GM12878 (cell line): ENCODE results near the gene SNED1. TPM values are rescaled to one million over a fixed set of nuclear protein-coding genes. Genes with fewer than 3 reads are reported as not detected.

ENCODE experiments used
- CEBPB ChIP-seq, 2 experiments: fragments of 150-350 bp in 1 of 2; IDR thresholded peaks; 2 replicates each; pipeline ENCODE4 v1.6.1; 2012 to 2014; ENCODE audit warnings: low read depth in 2 of 2, low read length in 2 of 2, borderline replicate concordance in 1 of 2, inconsistent platforms in 1 of 2
- EED ChIP-seq: sonication (generic); IDR thresholded peaks from 2 replicates; pipeline ENCODE4 v1.6.1; 2016; ENCODE audit warnings: antibody characterized with exemption, low read depth
- HDAC2 ChIP-seq: fragments of 200-600 bp; sonication (generic); IDR thresholded peaks from 2 replicates; pipeline ENCODE4 v1.6.1; 2017
- NRF1 ChIP-seq: conservative IDR thresholded peaks from 2 replicates; pipeline ENCODE4 v1.6.1; 2011; ENCODE audit warnings: mild to moderate bottlenecking, low read depth, low read length, improper control_type of control experiment
- RB1 ChIP-seq: fragments of 450-650 bp; formaldehyde crosslinking; IDR thresholded peaks from 2 replicates; pipeline ENCODE4 v1.6.1; 2017; ENCODE audit warnings: mild to moderate bottlenecking, borderline replicate concordance
- WRNIP1 ChIP-seq: IDR thresholded peaks from 2 replicates; pipeline ENCODE4 v1.6.1; 2011; ENCODE audit warnings: low read depth, low read length, improper control_type of control experiment, borderline replicate concordance
- ZNF24 ChIP-seq: fragments of 450-650 bp; IDR thresholded peaks from 2 replicates; pipeline ENCODE4 v1.6.1; 2017; ENCODE audit warnings: antibody characterized with exemption, mild to moderate bottlenecking
- polyA plus RNA-seq, 11 experiments: library from polyadenylated mRNA; depleted of rRNA in 4 of 11; unstranded in 6 of 11; stranded (reverse) in 5 of 11; fragments of >200 nt; fragmentation: Nextera tagmentation in 4 of 11; fragmentation: Illumina TruSeq in 1 of 11; extraction: Ambion mirVana in 4 of 11; extraction: Trizol in 1 of 11; gene quantifications; 1 replicate in 1 of 11; 2 replicates in 10 of 11; pipeline versions ENCODE4 v1.2.1 to v1.2.3, GENCODE V29; 2011 to 2016; ENCODE audit warnings: inconsistent platforms in 2 of 11, missing spikeins in 2 of 11, low read depth in 1 of 11
- small RNA-seq: library from RNA; depleted of rRNA; stranded (forward); fragments of <200 nt; gene quantifications from one replicate; pipeline ENCODE3, GENCODE V24; 2014
- total RNA-seq, 4 experiments: library from RNA; depleted of rRNA in 3 of 4; stranded (reverse); fragments of >200 nt in 3 of 4; fragmentation: Illumina TruSeq in 1 of 4; extraction: Trizol in 1 of 4; gene quantifications; 2 replicates each; pipeline versions ENCODE4 v1.2.1 to v1.2.3, GENCODE V29; 2013 to 2021
- TF ChIP-seq, protein P1 (sequence below): fragments of 150-350 bp; IDR thresholded peaks from 2 replicates; pipeline ENCODE4 v1.6.1; 2016; ENCODE audit warnings: low read depth, low read length

The SNED1 gene
- total and polyA plus RNA-seq, 10 of the 15 experiments (the other 5 are each of a cell fraction or from before 2014, with no cell fraction given) = 0.05 to 8.4 (median 3.0) TPM

DNA sequence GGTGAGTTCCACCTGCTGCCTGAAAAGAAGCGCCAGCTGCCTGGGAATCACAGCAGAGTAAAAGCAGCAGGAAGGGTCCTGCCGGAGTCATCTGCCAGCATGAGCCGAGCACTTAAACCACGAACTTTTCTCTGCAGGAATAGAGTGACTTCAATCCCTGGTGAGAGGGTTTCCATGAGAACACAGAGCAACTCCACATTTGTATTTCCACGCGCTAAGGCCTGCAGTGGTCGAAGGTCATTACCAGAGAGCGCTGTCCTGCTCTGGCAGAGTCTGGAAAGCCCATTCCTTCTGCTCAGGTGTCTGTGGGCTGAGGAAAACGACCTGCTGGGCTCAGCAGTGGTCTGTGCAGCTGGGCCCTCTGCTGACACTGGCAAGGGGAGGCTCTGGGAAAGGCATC is 144.2 kb downstream of the SNED1 start (continued):
- TF ChIP-seq, protein P1, sequence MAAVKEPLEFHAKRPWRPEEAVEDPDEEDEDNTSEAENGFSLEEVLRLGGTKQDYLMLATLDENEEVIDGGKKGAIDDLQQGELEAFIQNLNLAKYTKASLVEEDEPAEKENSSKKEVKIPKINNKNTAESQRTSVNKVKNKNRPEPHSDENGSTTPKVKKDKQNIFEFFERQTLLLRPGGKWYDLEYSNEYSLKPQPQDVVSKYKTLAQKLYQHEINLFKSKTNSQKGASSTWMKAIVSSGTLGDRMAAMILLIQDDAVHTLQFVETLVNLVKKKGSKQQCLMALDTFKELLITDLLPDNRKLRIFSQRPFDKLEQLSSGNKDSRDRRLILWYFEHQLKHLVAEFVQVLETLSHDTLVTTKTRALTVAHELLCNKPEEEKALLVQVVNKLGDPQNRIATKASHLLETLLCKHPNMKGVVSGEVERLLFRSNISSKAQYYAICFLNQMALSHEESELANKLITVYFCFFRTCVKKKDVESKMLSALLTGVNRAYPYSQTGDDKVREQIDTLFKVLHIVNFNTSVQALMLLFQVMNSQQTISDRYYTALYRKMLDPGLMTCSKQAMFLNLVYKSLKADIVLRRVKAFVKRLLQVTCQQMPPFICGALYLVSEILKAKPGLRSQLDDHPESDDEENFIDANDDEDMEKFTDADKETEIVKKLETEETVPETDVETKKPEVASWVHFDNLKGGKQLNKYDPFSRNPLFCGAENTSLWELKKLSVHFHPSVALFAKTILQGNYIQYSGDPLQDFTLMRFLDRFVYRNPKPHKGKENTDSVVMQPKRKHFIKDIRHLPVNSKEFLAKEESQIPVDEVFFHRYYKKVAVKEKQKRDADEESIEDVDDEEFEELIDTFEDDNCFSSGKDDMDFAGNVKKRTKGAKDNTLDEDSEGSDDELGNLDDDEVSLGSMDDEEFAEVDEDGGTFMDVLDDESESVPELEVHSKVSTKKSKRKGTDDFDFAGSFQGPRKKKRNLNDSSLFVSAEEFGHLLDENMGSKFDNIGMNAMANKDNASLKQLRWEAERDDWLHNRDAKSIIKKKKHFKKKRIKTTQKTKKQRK = no peak
- no peak for TF ChIP-seq HDAC2
- no peak for TF ChIP-seq CEBPB (IDR thresholded peaks at IDR 0.05; ENCODE audit: borderline replicate concordance in 1 of 2, low read depth in 2 of 2, low read length in 2 of 2)
- no peak for TF ChIP-seq EED
- no peak for TF ChIP-seq WRNIP1
- TF ChIP-seq RB1 = no peak
- TF ChIP-seq NRF1 = no peak
- no peak for TF ChIP-seq ZNF24

Small RNA genes within 50 kb of the gene (small RNA-seq; reads per million reads assigned to genes)
- gene AC005237.2 = not detected

Other genes starting within 250 kb of the SNED1 start
Only the 7 nearest of the 8 such genes appear.
- 0.06 TPM in 1 of 2 replicates, not detected in the other for gene KIF1A, start 178.4 kb upstream of the SNED1 start, total RNA-seq (2014; rRNA removed)
- not detected in 2 replicates for gene KIF1A, start 178.4 kb upstream of the SNED1 start, total RNA-seq (2014; rRNA removed; fragmentation: Illumina TruSeq; extraction: Trizol)
- gene KIF1A, start 178.4 kb upstream of the SNED1 start, total RNA-seq (2021) = 0.51 and 0.95 TPM in 2 replicates
- gene KIF1A, start 178.4 kb upstream of the SNED1 start, polyA plus RNA-seq (2011; rRNA removed) = not detected in 2 replicates
- not detected in 2 replicates for gene KIF1A, start 178.4 kb upstream of the SNED1 start, polyA plus RNA-seq (2014; fragmentation: Illumina TruSeq; extraction: Trizol)
- gene KIF1A, start 178.4 kb upstream of the SNED1 start, polyA plus RNA-seq (2014; fragmentation: Nextera tagmentation; extraction: Ambion mirVana) = not detected
- gene KIF1A, start 178.4 kb upstream of the SNED1 start, polyA plus RNA-seq (2014; rRNA removed) = 0.04 TPM in 1 of 2 replicates, not detected in the other
- under 1 TPM; 0.04 to 0.18 TPM for gene KIF1A, start 178.4 kb upstream of the SNED1 start, polyA plus RNA-seq (2016; fragmentation: Nextera tagmentation; extraction: Ambion mirVana)
- gene AGXT, start 129.8 kb upstream of the SNED1 start, total RNA-seq (2014; rRNA removed) = not detected in 2 replicates
- not detected in 2 replicates for gene AGXT, start 129.8 kb upstream of the SNED1 start, total RNA-seq (2014; rRNA removed; fragmentation: Illumina TruSeq; extraction: Trizol)
- gene AGXT, start 129.8 kb upstream of the SNED1 start, total RNA-seq (2021) = 0.18 and 0.19 TPM in 2 replicates
- gene AGXT, start 129.8 kb upstream of the SNED1 start, polyA plus RNA-seq (2011; rRNA removed) = not detected in 2 replicates
- not detected in 2 replicates for gene AGXT, start 129.8 kb upstream of the SNED1 start, polyA plus RNA-seq (2014; fragmentation: Illumina TruSeq; extraction: Trizol)
- gene AGXT, start 129.8 kb upstream of the SNED1 start, polyA plus RNA-seq (2014; fragmentation: Nextera tagmentation; extraction: Ambion mirVana) = not detected
- gene AGXT, start 129.8 kb upstream of the SNED1 start, polyA plus RNA-seq (2014; rRNA removed) = not detected in 2 replicates
- not detected for gene AGXT, start 129.8 kb upstream of the SNED1 start, polyA plus RNA-seq (2016; fragmentation: Nextera tagmentation; extraction: Ambion mirVana)
- gene MAB21L4, start 102.5 kb upstream of the SNED1 start, total RNA-seq (2014; rRNA removed) = not detected in 2 replicates
- gene MAB21L4, start 102.5 kb upstream of the SNED1 start, total RNA-seq (2014; rRNA removed; fragmentation: Illumina TruSeq; extraction: Trizol) = not detected in 2 replicates
- gene MAB21L4, start 102.5 kb upstream of the SNED1 start, total RNA-seq (2021) = not detected in 2 replicates
- gene MAB21L4, start 102.5 kb upstream of the SNED1 start, polyA plus RNA-seq (2011; rRNA removed) = 0.03 TPM in 1 of 2 replicates, not detected in the other
- gene MAB21L4, start 102.5 kb upstream of the SNED1 start, polyA plus RNA-seq (2014; fragmentation: Illumina TruSeq; extraction: Trizol) = not detected in 2 replicates
- not detected for gene MAB21L4, start 102.5 kb upstream of the SNED1 start, polyA plus RNA-seq (2014; fragmentation: Nextera tagmentation; extraction: Ambion mirVana)
- gene MAB21L4, start 102.5 kb upstream of the SNED1 start, polyA plus RNA-seq (2014; rRNA removed) = not detected in 2 replicates
- not detected for gene MAB21L4, start 102.5 kb upstream of the SNED1 start, polyA plus RNA-seq (2016; fragmentation: Nextera tagmentation; extraction: Ambion mirVana)
- gene CROCC2, start 92.3 kb upstream of the SNED1 start, total RNA-seq (2014; rRNA removed) = not detected in 2 replicates
- not detected in 2 replicates for gene CROCC2, start 92.3 kb upstream of the SNED1 start, total RNA-seq (2014; rRNA removed; fragmentation: Illumina TruSeq; extraction: Trizol)
- gene CROCC2, start 92.3 kb upstream of the SNED1 start, total RNA-seq (2021) = not detected in 2 replicates
- not detected in 2 replicates for gene CROCC2, start 92.3 kb upstream of the SNED1 start, polyA plus RNA-seq (2011; rRNA removed)
- not detected in 2 replicates for gene CROCC2, start 92.3 kb upstream of the SNED1 start, polyA plus RNA-seq (2014; fragmentation: Illumina TruSeq; extraction: Trizol)
- gene CROCC2, start 92.3 kb upstream of the SNED1 start, polyA plus RNA-seq (2014; fragmentation: Nextera tagmentation; extraction: Ambion mirVana) = not detected
- not detected in 2 replicates for gene CROCC2, start 92.3 kb upstream of the SNED1 start, polyA plus RNA-seq (2014; rRNA removed)
- gene CROCC2, start 92.3 kb upstream of the SNED1 start, polyA plus RNA-seq (2016; fragmentation: Nextera tagmentation; extraction: Ambion mirVana) = not detected
- 35.5 and 37.5 TPM in 2 replicates for gene MTERF4, start 103.7 kb downstream of the SNED1 start, total RNA-seq (2014; rRNA removed)
- 52.0 and 56.3 TPM in 2 replicates for gene MTERF4, start 103.7 kb downstream of the SNED1 start, total RNA-seq (2014; rRNA removed; fragmentation: Illumina TruSeq; extraction: Trizol)
- gene MTERF4, start 103.7 kb downstream of the SNED1 start, total RNA-seq (2021) = 35.2 and 38.7 TPM in 2 replicates
- gene MTERF4, start 103.7 kb downstream of the SNED1 start, polyA plus RNA-seq (2011; rRNA removed) = 63.6 and 66.4 TPM in 2 replicates
- gene MTERF4, start 103.7 kb downstream of the SNED1 start, polyA plus RNA-seq (2014; fragmentation: Illumina TruSeq; extraction: Trizol) = 69.1 and 85.4 TPM in 2 replicates
- 10 to 100 TPM; 36.7 to 45.0 TPM for gene MTERF4, start 103.7 kb downstream of the SNED1 start, polyA plus RNA-seq (2014; fragmentation: Nextera tagmentation; extraction: Ambion mirVana)
- gene MTERF4, start 103.7 kb downstream of the SNED1 start, polyA plus RNA-seq (2014; rRNA removed) = 66.8 and 68.2 TPM in 2 replicates
- gene MTERF4, start 103.7 kb downstream of the SNED1 start, polyA plus RNA-seq (2016; fragmentation: Nextera tagmentation; extraction: Ambion mirVana) = 10 to 100 TPM; 44.7 to 46.0 TPM
- 32.6 and 35.2 TPM in 2 replicates for gene PASK, start 150.9 kb downstream of the SNED1 start, total RNA-seq (2014; rRNA removed)
- gene PASK, start 150.9 kb downstream of the SNED1 start, total RNA-seq (2014; rRNA removed; fragmentation: Illumina TruSeq; extraction: Trizol) = 21.7 and 21.8 TPM in 2 replicates
- gene PASK, start 150.9 kb downstream of the SNED1 start, total RNA-seq (2021) = 49.6 and 54.9 TPM in 2 replicates
- gene PASK, start 150.9 kb downstream of the SNED1 start, polyA plus RNA-seq (2011; rRNA removed) = 59.4 and 62.2 TPM in 2 replicates
- gene PASK, start 150.9 kb downstream of the SNED1 start, polyA plus RNA-seq (2014; fragmentation: Illumina TruSeq; extraction: Trizol) = 24.3 and 29.5 TPM in 2 replicates
- 10 to 100 TPM in 1 of 2 experiments, 1 to 10 TPM in 1; 9.6 to 10.8 TPM for gene PASK, start 150.9 kb downstream of the SNED1 start, polyA plus RNA-seq (2014; fragmentation: Nextera tagmentation; extraction: Ambion mirVana)
- gene PASK, start 150.9 kb downstream of the SNED1 start, polyA plus RNA-seq (2014; rRNA removed) = 36.7 and 42.0 TPM in 2 replicates
- 10 to 100 TPM; 25.0 to 27.6 TPM for gene PASK, start 150.9 kb downstream of the SNED1 start, polyA plus RNA-seq (2016; fragmentation: Nextera tagmentation; extraction: Ambion mirVana)
- 78.5 and 88.0 TPM in 2 replicates for gene PPP1R7, start 151.8 kb downstream of the SNED1 start, total RNA-seq (2014; rRNA removed)
- 85.7 and 87.8 TPM in 2 replicates for gene PPP1R7, start 151.8 kb downstream of the SNED1 start, total RNA-seq (2014; rRNA removed; fragmentation: Illumina TruSeq; extraction: Trizol)
- 76.9 and 84.3 TPM in 2 replicates for gene PPP1R7, start 151.8 kb downstream of the SNED1 start, total RNA-seq (2021)
- gene PPP1R7, start 151.8 kb downstream of the SNED1 start, polyA plus RNA-seq (2011; rRNA removed) = 123 and 157 TPM in 2 replicates
- gene PPP1R7, start 151.8 kb downstream of the SNED1 start, polyA plus RNA-seq (2014; fragmentation: Illumina TruSeq; extraction: Trizol) = 146 and 167 TPM in 2 replicates
- gene PPP1R7, start 151.8 kb downstream of the SNED1 start, polyA plus RNA-seq (2014; fragmentation: Nextera tagmentation; extraction: Ambion mirVana) = 10 to 100 TPM; 81.4 to 82.8 TPM
- 91.5 and 99.6 TPM in 2 replicates for gene PPP1R7, start 151.8 kb downstream of the SNED1 start, polyA plus RNA-seq (2014; rRNA removed)
- 100 to 1,000 TPM; 169 to 174 TPM for gene PPP1R7, start 151.8 kb downstream of the SNED1 start, polyA plus RNA-seq (2016; fragmentation: Nextera tagmentation; extraction: Ambion mirVana)